ENCODE results near the gene ALK.

Gene ALK

GRCh38 chr2:29702276-29702675 lies 219.1 kb downstream of the ALK start:
- no peak for DNase-seq

- no peak for DNase-seq
Observed at GRCh38 chr2:29700560-29700959, 220.8 kb downstream of the ALK start.

- DNase-seq = no peak
Observed at GRCh38 chr2:29699045-29699444, 222.3 kb downstream of the ALK start.

- DNase-seq = no peak
Observed at GRCh38 chr2:29698216-29698615, 223.2 kb downstream of the ALK start.

- no peak for DNase-seq
Observed at GRCh38 chr2:29697715-29698114, 223.7 kb downstream of the ALK start.

- no peak for DNase-seq
Observed at GRCh38 chr2:29697181-29697580, 224.2 kb downstream of the ALK start.

GRCh38 chr2:29694741-29695140 lies 226.6 kb downstream of the ALK start:
- DNase-seq = no peak

- DNase-seq = no peak
Observed at GRCh38 chr2:29691391-29691950, 229.9 kb downstream of the ALK start.

GRCh38 chr2:29689666-29690065 lies 231.7 kb downstream of the ALK start:
- DNase-seq = no peak

- DNase-seq = no peak
Observed at GRCh38 chr2:29688429-29688828, 233.0 kb downstream of the ALK start.

GRCh38 chr2:29687121-29687520 lies 234.3 kb downstream of the ALK start:
- DNase-seq = no peak

- DNase-seq = no peak
Observed at GRCh38 chr2:29676886-29677453, 244.4 kb downstream of the ALK start.

GRCh38 chr2:29664578-29664977 lies 256.8 kb downstream of the ALK start:
- no peak for DNase-seq

- no peak for DNase-seq
Observed at GRCh38 chr2:29663268-29663667, 258.1 kb downstream of the ALK start.

GRCh38 chr2:29662861-29663260 lies 258.5 kb downstream of the ALK start:
- DNase-seq = no peak

- no peak for DNase-seq
Observed at GRCh38 chr2:29660201-29660600, 261.2 kb downstream of the ALK start.

GRCh38 chr2:29659178-29659577 lies 262.2 kb downstream of the ALK start:
- DNase-seq = no peak

GRCh38 chr2:29657674-29658073 lies 263.7 kb downstream of the ALK start:
- DNase-seq = no peak

- no peak for DNase-seq
Observed at GRCh38 chr2:29655391-29656086, 265.8 kb downstream of the ALK start.

GRCh38 chr2:29650631-29651097 lies 270.7 kb downstream of the ALK start:
- DNase-seq = no peak

- DNase-seq = no peak
Observed at GRCh38 chr2:29644949-29645348, 276.4 kb downstream of the ALK start.

GRCh38 chr2:29643196-29643595 lies 278.2 kb downstream of the ALK start:
- DNase-seq = no peak

GRCh38 chr2:29640360-29640759 lies 281.0 kb downstream of the ALK start:
- DNase-seq = no peak

GRCh38 chr2:29638641-29639040 lies 282.7 kb downstream of the ALK start:
- DNase-seq = no peak

GRCh38 chr2:29634916-29635315 lies 286.5 kb downstream of the ALK start:
- no peak for DNase-seq
